ENCODE data around the gene CIP2A. TPM values are rescaled to one million over a fixed set of nuclear protein-coding genes. Genes with fewer than 3 reads are reported as not detected.

The CIP2A gene
- total and polyA plus RNA-seq, 2 of the 13 experiments (the other 11 are each of a cell fraction or from before 2014, with no cell fraction given), result 7.8 to 36.9 TPM

- TF ChIP-seq ZNF24 (IDR thresholded peaks at IDR 0.05) (no peak), ZNF510 (CRISPR knock-in tag; IDR thresholded peaks at IDR 0.05; ENCODE audit: low read depth) (peak; percentile 35; the same call in 1 of the 2 replicates), ZKSCAN5 (CRISPR knock-in tag; IDR thresholded peaks at IDR 0.05) (no peak), HOMEZ (CRISPR knock-in tag; IDR thresholded peaks at IDR 0.05; ENCODE audit: low read depth) (peak; percentile 99), ZNF264 (CRISPR knock-in tag; IDR thresholded peaks at IDR 0.05) (peak; percentile 61), ZNF382 (CRISPR knock-in tag; IDR thresholded peaks at IDR 0.05; ENCODE audit: borderline replicate concordance) (no peak), ZNF891 (CRISPR knock-in tag; IDR thresholded peaks at IDR 0.05) (peak; percentile 10; the same call in 1 of the 2 replicates), FOXO1 (CRISPR knock-in tag; IDR thresholded peaks at IDR 0.05) (no peak; the same call in 1 of the 2 replicates), ZNF256 (CRISPR knock-in tag; conservative IDR thresholded peaks at IDR 0.05) (peak; percentile 7), ZNF205 (CRISPR knock-in tag; IDR thresholded peaks at IDR 0.05) (0 out of 2 replicates have a peak, but pooled peaks have one; percentile 64), SNRNP70 (IDR thresholded peaks at IDR 0.05; ENCODE audit: low read depth, low read length) (no peak), ZNF263 (CRISPR knock-in tag; IDR thresholded peaks at IDR 0.05) (peak; percentile 19; the same call in 1 of the 2 replicates), MIXL1 (CRISPR knock-in tag; IDR thresholded peaks at IDR 0.05) (peak; percentile 79), ZXDC (CRISPR knock-in tag; IDR thresholded peaks at IDR 0.05) (no peak), E2F5 (CRISPR knock-in tag; conservative IDR thresholded peaks at IDR 0.05) (peak; percentile 89), ZNF737 (CRISPR knock-in tag; IDR thresholded peaks at IDR 0.05; ENCODE audit: borderline replicate concordance) (no peak), TBX2 (CRISPR knock-in tag; IDR thresholded peaks at IDR 0.05; ENCODE audit: borderline replicate concordance) (peak; percentile 81; the same call in 1 of the 2 replicates), NFATC3 (CRISPR knock-in tag; IDR thresholded peaks at IDR 0.05) (no peak), ATF7-NPFF (CRISPR knock-in tag; IDR thresholded peaks at IDR 0.05; ENCODE audit: low read depth) (no peak; the same call in 1 of the 2 replicates), THYN1 (CRISPR knock-in tag; IDR thresholded peaks at IDR 0.05; ENCODE audit: borderline replicate concordance, low read depth) (no peak), ZNF772 (CRISPR knock-in tag; IDR thresholded peaks at IDR 0.05) (peak; percentile 86), GRHL1 (CRISPR knock-in tag; conservative IDR thresholded peaks at IDR 0.05) (no peak), NFRKB (IDR thresholded peaks at IDR 0.05) (no peak), SIX1 (CRISPR knock-in tag; IDR thresholded peaks at IDR 0.05; ENCODE audit: borderline replicate concordance) (peak; percentile 32; the same call in 1 of the 2 replicates)
These were observed at the start of gene CIP2A, which contains the start of gene DZIP3 (continued) for GRCh38 chr3:108589081-108589997.
